Omental fat pad (tissue), 4 donors: Measurements from ENCODE around the gene NPIPA3. TPM values are rescaled to one million over a fixed set of nuclear protein-coding genes. Genes with fewer than 3 reads are reported as not detected.
"Not testable (repeated sequence)": the region's sequence is repeated elsewhere in the genome, so short reads cannot be mapped to it uniquely, and the experiment has no call there.

Experiments
- ATAC-seq: fragments of 150-250 bp; one replicate; pipeline ENCODE4 v1.9.1; 2016; ENCODE audit warnings: mild to moderate bottlenecking, moderate library complexity; ENCODE audit not compliant: low FRiP score
- DNase-seq: peaks from one replicate; pipeline ENCODE4 v3.0.0-alpha.2; 2019; ENCODE audit warnings: low spot score
- CTCF ChIP-seq, 3 donors: fragments of 450-650 bp; IDR thresholded peaks; one replicate each; pipeline ENCODE4 v1.5.1; 2016 to 2017; ENCODE audit warnings: antibody characterized with exemption in 3 of 3, mild to moderate bottlenecking in 3 of 3, moderate library complexity in 2 of 3
- total RNA-seq, 4 donors: library from RNA; depleted of rRNA; stranded (reverse); fragments of >200 nt; gene quantifications; one replicate each; pipeline ENCODE4 v1.1.0, GENCODE V29; 2016

The NPIPA3 gene
- total RNA-seq, 4 donors from 2014 or later, result 0.46 to 2.3 TPM; not detected in 2

GRCh38 chr16:14676633-14677032 lies 26.6 kb upstream of the NPIPA3 start:
- ATAC-seq, result no peak
- no peak for TF ChIP-seq CTCF (IDR thresholded peaks at IDR 0.05)
- DNase-seq, result no peak

GRCh38 chr16:14677627-14678026 lies 25.6 kb upstream of the NPIPA3 start:
- ATAC-seq (no peak), DNase-seq (no peak)
- TF ChIP-seq CTCF (IDR thresholded peaks at IDR 0.05), result no peak

DNA sequence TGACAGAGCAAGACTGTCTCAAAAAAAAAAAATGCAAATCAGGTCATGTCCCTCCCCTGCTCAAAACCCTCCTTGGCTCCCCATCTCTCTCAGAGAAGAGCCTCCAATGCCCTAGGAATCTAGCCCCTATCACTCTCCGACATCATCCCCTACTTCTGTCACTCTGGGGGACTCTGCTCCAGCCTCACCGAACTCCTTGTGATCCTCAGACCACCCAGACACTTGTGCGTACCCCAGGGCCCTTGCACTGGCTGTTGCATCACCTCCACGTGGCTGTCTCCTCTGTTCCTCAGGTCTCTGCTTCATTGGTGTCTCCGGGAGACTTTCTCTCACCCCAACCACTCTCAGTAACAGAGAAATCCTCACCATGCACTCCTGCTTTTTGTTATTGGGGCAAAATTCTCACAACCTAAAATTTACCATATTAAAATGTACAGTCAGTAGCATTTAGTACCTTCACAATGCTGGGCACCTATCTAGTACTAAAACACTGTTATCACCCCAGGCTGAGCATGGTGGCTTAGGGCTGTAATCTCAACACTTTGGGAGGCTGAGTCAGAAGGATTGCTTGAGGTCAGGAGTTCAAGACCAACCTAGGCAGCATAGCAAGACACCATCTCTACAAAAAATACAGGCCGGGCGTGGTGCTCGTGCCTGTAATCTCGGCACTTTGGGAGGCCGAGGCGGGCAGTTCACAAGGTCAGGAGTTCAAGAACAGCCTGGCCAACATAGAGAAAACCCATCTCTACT lies 24.3 kb upstream of the NPIPA3 start:
- DNase-seq, result no peak
- ATAC-seq, result no peak
- no peak for TF ChIP-seq CTCF (IDR thresholded peaks at IDR 0.05)

- not testable (repeated sequence) for ATAC-seq, DNase-seq
These were observed 22.8 kb upstream of the NPIPA3 start for GRCh38 chr16:14680396-14680795.

- no peak for ATAC-seq
- no peak for TF ChIP-seq CTCF (IDR thresholded peaks at IDR 0.05)
- no peak for DNase-seq
These were observed 22.1 kb upstream of the NPIPA3 start for GRCh38 chr16:14681115-14681514.

DNA sequence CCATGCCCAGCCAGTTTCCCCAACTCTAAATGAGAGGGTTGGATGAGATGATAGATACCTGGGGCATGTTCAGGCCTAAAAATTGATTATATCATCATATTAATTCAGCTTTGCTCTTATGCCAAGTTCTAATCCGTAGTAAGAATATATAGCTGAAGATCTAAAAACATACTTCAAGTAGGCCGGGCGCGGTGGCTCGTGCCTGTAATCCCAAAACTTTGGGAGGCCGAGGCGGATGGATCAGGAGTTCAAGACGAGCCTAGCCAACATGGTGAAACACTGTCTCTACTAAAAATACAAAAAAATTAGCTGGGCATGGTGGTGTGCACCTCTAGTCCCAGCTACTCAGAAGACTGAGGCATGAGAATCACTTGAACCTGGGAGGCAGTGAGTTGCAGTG lies 21.1 kb upstream of the NPIPA3 start:
- ATAC-seq (no peak), DNase-seq (no peak)
- TF ChIP-seq CTCF (IDR thresholded peaks at IDR 0.05), result no peak

GRCh38 chr16:14685870-14686793 lies 17.1 kb upstream of the NPIPA3 start:
- not testable (repeated sequence) for DNase-seq, ATAC-seq

DNA sequence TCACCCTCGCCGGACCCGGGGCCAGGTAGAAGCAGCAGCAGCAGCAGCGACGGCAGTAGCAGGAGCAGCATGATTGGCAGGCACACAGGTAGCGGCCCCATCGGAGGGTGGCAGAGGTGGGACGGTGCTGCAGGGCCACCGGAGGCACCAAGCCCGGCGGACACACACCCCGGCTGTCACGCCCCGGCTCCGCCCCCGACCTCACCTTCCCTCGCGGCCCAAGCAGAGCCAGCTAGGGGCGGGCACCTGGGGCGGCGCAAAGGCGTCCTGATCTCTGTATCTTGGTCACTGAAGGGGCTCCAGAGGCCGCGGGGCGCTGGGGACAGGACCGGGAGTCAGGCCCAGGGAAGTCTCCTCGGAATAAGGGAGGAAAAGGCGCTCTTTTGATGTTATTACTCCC lies 9.1 kb upstream of the NPIPA3 start, which contains the start of gene PLA2G10:
Gene PLA2G10, minus strand, starts transcription at position 180 of the 400 bp plus-strand sequence. Its CDS starts 79 bp downstream, at position 101.
- DNase-seq, ATAC-seq: not testable (repeated sequence)

GRCh38 chr16:14701859-14702258 lies 1.4 kb upstream of the NPIPA3 start:
- DNase-seq, ATAC-seq: not testable (repeated sequence)

- not testable (repeated sequence) for DNase-seq, ATAC-seq
These were observed 539 bp upstream of the NPIPA3 start for GRCh38 chr16:14702672-14703071.

- not testable (repeated sequence) for DNase-seq, ATAC-seq
These were observed 30.0 kb downstream of the NPIPA3 start for GRCh38 chr16:14733233-14733632.

DNA sequence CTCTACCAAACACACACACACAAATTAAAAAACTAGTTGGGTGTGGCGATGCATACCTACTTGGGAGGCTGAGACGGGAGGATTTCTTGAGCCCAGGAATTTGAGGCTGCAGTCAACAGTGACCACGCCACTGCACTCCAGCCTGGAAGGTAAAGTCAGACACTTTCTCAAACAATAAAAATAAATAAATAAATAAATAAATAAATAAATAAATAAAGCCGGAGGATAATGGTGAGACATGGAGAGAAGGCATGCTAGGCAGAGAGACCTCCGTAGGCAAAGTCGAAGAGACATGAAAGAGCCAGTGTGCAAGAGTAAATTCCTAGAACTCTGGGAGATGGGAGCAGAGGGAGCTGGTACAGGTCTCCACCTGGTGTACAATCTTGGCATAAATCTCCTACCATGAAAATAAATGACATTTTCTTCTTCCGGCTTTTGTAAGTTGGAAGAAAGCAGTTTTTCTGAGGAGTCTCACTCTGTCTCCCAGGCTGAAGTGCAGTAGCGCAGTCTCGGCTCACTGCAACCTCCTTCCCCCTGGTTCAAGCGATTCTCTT lies 37.7 kb downstream of the NPIPA3 start:
- not testable (repeated sequence) for ATAC-seq

More for the DNA sequence above, 37.7 kb downstream of the NPIPA3 start:
- not testable (repeated sequence) for DNase-seq
